COR-L47 (cell line): Measurements from ENCODE around the gene DGKZ.
A peak's percentile ranks its signal among the peaks of the same experiment; 100 is the strongest.
"Not testable (repeated sequence)": the region's sequence is repeated elsewhere in the genome, so short reads cannot be mapped to it uniquely, and the experiment has no call there.

Experiments
- DNase-seq: peaks from one replicate; lab custom pipeline; 2025; lab: John Stamatoyannopoulos, UW

The DGKZ gene, protein sequence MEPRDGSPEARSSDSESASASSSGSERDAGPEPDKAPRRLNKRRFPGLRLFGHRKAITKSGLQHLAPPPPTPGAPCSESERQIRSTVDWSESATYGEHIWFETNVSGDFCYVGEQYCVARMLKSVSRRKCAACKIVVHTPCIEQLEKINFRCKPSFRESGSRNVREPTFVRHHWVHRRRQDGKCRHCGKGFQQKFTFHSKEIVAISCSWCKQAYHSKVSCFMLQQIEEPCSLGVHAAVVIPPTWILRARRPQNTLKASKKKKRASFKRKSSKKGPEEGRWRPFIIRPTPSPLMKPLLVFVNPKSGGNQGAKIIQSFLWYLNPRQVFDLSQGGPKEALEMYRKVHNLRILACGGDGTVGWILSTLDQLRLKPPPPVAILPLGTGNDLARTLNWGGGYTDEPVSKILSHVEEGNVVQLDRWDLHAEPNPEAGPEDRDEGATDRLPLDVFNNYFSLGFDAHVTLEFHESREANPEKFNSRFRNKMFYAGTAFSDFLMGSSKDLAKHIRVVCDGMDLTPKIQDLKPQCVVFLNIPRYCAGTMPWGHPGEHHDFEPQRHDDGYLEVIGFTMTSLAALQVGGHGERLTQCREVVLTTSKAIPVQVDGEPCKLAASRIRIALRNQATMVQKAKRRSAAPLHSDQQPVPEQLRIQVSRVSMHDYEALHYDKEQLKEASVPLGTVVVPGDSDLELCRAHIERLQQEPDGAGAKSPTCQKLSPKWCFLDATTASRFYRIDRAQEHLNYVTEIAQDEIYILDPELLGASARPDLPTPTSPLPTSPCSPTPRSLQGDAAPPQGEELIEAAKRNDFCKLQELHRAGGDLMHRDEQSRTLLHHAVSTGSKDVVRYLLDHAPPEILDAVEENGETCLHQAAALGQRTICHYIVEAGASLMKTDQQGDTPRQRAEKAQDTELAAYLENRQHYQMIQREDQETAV

DNA sequence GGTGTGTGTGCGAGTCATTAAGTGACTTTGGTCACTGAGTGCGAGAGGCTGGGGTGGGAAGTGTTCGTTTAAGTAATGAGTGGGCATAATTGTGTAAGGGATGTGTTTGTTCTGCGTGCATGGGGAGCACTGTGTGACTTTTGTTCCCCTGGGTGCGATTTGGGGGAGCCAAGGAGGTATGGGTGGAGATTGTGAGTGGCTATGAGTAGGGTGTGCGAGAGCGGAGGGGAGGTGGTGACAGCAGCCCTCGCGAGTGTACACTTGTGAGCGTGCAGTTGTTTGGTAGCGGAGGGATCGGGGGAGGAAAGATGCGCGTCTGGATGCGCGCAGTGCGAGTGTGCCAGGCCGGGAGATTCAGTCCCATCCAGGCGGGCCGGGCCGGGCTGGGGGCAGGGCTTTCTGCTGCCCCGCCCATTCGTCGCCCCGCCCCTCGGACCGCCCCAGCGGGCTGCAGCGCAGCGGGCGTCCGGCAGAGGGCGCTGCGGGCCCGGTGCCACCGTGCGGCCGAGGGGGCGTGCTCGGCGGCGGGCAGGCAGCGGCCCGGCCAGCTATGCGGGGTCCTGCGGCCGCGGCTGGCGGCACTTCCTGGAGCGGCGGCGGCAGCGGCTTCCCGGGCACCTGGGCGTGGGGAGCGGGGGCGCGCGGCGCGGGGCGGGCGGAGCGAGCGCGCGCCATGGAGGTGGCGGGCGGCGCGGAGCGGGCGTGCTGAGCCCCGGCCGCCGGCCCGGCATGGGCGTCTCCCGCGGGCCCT, at the start of gene DGKZ:
TSS of gene DGKZ (plus strand) at position 578 of the 751 bp plus-strand sequence. CDS start 197 bp downstream, outside the sequence.
- peak; percentile 77 for DNase-seq

DNA sequence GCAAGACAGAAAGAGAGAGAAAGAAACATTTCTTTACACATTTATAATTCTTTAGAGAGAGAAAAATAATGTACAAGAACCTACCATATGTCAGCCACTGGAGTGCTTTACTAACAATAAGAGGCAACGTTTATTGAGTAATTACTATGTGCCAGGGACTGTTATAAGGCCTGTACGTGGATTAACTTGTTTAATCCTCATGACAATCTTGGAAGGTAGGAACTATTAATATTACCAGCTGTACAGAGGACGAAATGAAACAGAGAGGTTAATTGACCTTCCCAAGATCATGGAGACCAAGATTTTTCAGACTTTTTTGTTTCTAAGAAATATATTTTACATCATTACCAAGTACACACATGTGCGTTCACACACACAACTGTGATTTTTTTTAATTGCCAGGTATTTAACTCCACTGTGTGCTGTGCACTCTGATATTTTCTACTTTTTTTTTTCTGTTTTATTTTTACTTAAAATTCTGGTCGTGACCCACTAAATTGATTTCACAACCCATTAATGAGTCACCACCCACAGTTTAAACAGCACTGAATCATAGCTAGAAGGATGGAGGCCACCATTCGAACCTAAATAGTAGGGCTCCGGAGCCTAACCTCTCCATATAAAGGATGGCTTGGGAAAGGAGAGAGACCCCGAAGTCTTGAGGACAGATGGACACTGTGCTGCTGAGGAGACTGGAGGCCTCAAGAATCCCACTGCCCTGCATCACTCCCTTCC, 48.4 kb upstream of the DGKZ start:
- DNase-seq: no peak

- DNase-seq: no peak
These were observed 47.8 kb upstream of the DGKZ start for GRCh38 chr11:46299451-46299961.

DNA sequence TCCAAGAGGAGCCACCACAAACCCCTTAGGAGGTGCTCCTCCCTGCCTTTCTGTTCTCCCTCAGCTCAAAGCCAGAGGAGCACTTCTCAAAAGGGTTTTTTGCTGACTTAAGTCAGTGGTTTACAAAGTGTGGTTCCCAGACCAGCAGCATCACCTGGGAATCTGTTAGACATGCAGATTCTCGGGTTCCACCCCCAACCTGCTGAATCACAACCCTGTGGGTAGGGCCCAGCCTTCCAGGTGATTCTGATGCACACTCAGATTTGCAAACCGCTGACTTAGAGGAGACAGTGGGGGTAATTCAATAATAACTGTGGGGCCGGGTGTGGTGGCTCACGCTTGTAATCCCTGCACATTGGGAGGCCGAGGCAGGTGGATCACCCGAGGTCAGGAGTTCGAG, 47.0 kb upstream of the DGKZ start:
- no peak for DNase-seq

DNA sequence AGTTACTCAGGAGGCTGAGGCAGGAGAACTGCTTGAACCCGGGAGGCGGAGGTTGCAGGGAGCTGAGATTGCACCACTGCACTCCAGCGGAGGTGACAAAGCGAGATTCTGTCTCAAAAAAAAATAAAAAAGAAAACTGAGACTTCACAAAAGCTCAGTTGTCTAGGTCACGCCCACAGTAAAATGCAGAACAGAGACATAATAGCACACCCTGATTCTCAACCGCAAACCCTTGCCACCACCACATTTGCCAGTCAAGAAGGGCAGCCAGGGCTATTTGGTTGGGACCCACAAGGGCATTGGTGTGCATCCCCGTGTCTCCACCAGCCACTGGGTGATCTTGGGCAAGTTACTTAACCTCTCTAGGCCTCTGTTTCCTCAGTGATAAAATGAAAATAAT, 44.4 kb upstream of the DGKZ start:
- no peak for DNase-seq

DNA sequence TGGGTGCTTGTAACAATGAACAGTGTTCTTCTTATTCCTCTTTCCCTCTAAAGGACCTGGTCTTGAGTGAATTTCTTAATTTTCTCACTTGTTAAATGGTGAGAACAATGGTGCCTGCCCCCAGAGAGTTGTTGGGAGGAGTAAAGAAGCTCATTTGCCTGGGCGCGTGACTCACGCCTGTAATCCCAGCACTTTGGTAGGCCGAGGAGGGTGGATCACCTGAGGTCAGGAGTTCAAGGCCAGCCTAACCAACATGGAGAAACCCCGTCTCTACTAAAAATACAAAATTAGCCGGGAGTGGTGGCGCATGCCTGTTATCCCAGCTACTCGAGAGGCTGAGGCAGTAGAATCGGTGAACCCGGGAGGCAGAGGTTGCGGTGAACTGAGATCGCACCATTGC, 43.2 kb upstream of the DGKZ start:
- DNase-seq: not testable (repeated sequence)

DNA sequence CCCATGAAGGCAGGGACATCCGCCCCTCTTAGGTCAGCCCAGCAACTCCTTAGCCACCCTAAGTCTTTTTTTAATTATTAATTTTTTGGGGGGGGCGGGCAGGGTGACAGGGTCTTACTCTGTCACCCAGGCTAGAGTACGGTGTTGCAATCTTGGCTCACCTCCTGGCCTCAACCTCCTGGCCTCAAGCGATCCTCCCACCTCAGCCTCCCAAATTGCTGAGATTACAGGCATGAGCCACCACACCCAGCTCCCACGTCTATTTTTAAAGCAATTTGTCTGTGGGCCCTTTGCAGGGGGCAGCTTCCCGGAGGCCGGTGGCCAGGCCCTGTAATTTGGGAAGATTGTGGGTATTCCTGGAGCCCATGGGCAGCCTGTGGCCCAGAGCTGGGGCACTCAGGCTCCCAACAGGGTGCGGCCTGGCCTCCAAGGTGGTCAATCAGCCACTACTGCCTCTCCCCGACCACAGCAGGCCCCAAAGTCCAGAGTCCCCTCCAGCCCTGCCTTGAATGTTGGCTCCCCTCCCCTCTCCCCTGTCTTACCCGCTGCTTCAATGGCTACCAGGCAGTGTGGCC, 42.6 kb upstream of the DGKZ start:
- DNase-seq: no peak

- DNase-seq: no peak
These were observed 42.0 kb upstream of the DGKZ start for GRCh38 chr11:46305295-46305694.

DNA sequence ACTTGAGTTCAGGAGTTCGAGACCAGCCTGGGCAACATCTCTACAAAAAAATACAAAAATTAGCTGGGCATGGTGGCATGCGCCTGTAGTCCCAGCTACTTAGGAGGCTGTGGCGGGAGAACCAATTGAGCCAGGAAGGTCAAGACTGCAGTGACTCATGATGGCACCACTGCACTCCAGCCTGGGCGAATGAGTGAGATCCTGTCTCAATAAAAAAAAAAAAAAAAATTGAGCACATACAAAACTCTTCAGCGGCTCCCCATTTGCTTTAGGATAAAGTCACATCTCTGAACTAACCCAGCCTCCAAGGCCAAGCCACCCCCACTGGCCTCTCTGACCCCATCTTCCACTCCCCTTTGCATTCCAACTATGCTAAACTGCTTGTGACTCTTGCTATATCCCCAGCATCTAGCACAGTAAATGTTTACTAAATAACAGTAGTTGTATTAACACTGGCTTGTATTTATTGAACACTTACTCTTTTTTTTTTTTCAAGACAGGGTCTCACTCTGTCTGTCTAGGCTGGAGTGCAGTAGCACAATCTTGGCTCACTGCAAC, 40.9 kb upstream of the DGKZ start:
- DNase-seq: no peak

DNA sequence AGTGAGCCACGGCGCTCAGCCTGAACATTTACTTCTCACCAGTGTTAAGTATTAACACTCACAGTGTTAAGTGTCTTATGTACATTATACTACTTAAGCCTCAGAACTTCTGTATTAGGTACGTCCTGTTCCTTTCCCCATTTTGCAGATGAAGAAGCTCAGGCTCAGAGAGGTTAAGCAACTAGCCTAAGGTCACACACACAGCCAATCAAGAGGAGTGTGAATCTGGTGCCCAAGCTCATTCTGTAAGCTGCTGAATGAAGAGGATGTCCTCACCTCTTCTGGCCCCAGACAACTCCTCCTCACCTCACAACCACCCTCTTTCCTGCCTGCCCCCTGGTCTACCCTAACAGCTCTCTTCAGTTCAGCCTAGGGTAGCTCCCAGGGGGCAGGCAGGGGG, 39.9 kb upstream of the DGKZ start:
- DNase-seq: no peak

DNA sequence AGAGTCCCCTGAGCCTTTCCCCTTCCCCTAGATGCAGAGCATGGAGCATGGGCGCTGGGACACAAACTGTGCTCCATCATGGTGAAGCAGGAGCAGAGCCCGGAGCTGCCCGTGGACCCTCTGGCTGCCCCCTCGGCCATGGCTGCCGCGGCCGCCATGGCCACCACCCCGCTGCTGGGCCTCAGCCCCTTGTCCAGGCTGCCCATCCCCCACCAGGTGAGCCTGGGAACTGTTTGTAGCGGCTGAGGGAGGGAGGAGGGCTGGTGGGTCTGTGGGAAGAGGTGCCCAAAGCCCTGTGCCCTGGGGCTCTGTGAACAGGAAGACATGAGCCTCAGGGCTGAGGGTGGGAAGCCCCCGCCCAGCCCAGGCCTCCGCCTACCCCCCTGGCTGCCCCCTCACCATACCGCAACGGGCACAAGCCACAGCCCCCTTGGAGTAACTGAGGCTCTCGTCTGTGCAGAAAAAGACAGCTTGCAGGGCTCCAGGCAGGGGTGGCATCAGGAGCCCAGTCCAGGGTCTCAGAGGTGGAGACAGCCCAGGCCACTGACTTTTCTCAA, 39.4 kb upstream of the DGKZ start:
- DNase-seq: no peak

- peak; percentile 53 for DNase-seq
These were observed 38.4 kb upstream of the DGKZ start for GRCh38 chr11:46308631-46309419.

- no peak for DNase-seq
These were observed 37.4 kb upstream of the DGKZ start for GRCh38 chr11:46309814-46310259.

GRCh38 chr11:46315033-46315738, 32.1 kb upstream of the DGKZ start:
- peak; percentile 49 for DNase-seq

GRCh38 chr11:46315783-46316563, 31.3 kb upstream of the DGKZ start:
- DNase-seq: peak; percentile 22

DNA sequence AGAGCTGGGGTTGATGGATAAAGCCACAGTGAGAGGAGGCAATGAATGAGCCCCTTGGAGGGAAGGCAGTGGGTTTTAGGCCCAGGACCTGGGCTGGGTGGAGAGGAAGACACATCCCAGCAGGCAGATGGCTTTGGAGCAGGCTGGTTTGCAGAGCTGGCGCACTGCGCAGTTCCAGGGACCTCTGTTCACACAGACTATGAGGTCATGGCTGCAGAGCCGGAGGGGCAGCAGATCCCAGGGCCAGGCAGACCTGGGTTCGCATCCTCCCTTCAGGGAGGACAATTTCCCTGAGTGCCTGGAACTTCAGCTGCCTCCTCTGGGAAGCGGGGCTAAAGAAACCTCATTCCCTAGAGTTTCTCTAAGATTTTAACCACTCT, 28.2 kb upstream of the DGKZ start:
- no peak for DNase-seq

GRCh38 chr11:46321757-46322156, 25.5 kb upstream of the DGKZ start:
- DNase-seq: no peak

GRCh38 chr11:46322759-46323158, 24.5 kb upstream of the DGKZ start:
- no peak for DNase-seq
